Muscle layer of duodenum (tissue), 2 donors: ENCODE results near the gene ABCB4.

Source experiments
- H3K27ac ChIP-seq: one replicate; pipeline ENCODE4 v1.7.0; 2013; ENCODE audit warnings: mild to moderate bottlenecking, low read length
- H3K27me3 ChIP-seq: one replicate; pipeline ENCODE4 v1.7.0; 2013; ENCODE audit warnings: low read depth, mild to moderate bottlenecking, control low read depth, low read length
- H3K36me3 ChIP-seq, 2 donors: one replicate each; pipeline ENCODE4 v1.7.0; 2013; ENCODE audit warnings: low read length in 2 of 2, control low read depth in 1 of 2, mild to moderate bottlenecking in 1 of 2; ENCODE audit not compliant: insufficient read depth in 2 of 2, control insufficient read depth in 1 of 2
- H3K4me1 ChIP-seq, 2 donors: one replicate each; pipeline ENCODE4 v1.7.0; 2013; ENCODE audit warnings: low read length in 2 of 2, mild to moderate bottlenecking in 2 of 2, control low read depth in 1 of 2, moderate library complexity in 1 of 2; ENCODE audit not compliant: insufficient read depth in 2 of 2, control insufficient read depth in 1 of 2
- H3K4me3 ChIP-seq, 2 donors: one replicate each; pipeline ENCODE4 v1.7.0; 2013; ENCODE audit warnings: low read length in 2 of 2, low read depth in 1 of 2, mild to moderate bottlenecking in 1 of 2
- H3K9me3 ChIP-seq, 2 donors: one replicate each; pipeline ENCODE4 v1.7.0; 2013; ENCODE audit warnings: low read length in 2 of 2, control low read depth in 1 of 2, mild to moderate bottlenecking in 1 of 2; ENCODE audit not compliant: control insufficient read depth in 1 of 2
- donor health status: healthy.

ABCB4 gene

DNA sequence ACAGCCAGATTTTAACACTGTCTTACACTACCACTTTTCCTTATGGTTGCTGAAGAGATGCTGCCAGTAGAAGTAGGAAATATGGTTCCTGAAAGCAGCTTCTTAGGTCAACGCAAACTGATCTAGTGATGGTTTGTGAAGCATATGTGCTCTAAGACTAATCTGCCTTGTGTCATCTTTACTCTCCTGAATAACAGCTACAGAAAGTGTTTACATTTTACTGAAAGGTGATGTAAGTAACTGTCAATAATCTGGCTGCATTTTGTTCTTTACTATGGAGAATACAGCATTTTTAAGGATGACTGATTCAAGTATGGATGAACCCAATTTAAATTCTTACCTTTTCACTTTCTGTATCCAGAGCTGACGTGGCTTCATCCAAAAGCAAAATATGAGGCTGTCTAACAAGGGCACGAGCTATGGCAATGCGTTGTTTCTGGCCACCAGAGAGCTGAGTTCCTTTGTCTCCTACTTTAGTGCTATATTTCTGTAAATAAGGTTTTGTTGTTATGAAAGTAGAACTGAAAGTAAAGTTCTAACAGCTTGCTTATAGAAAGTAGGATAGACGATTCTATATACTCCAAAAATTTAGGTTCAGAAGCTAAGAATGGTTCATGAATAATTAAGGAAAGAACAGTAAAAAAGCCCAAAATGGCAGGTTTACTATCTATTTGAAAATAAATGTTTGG, 30.2 kb upstream of the ABCB4 start:
- no peaks in the 10 kb centered on the region for H3K36me3 ChIP-seq
- H3K9me3 ChIP-seq = no peaks in the 10 kb centered on the region
- no peak overlapping the region for H3K4me3 ChIP-seq
- H3K27ac ChIP-seq = no peak overlapping the region
- H3K27me3 ChIP-seq = no peaks in the 10 kb centered on the region
- no peaks in the 10 kb centered on the region for H3K4me1 ChIP-seq

DNA sequence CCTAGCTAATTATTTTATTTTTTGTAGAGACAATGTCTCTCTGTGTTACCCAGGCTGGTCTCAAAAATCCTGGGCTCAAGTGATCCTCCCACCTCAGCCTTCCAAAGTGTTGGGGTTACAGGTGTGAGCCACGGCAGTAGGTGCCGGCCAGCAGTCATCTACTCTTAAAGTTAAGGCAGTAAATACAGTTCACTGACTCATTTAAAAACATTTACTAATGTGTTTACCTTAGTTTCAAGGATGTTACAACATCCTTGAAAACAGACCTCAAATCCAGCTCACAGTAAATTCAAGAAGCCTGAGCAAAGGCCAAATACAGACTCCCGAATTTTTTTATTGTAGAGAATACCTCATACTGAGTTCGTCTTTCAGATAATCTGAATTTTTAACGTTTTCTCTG, 29.6 kb upstream of the ABCB4 start:
- Histone ChIP-seq H3K4me3 (no peak overlapping the region), H3K4me1 (no peaks in the 10 kb centered on the region), H3K9me3 (no peaks in the 10 kb centered on the region), H3K36me3 (no peaks in the 10 kb centered on the region), H3K27ac (no peak overlapping the region), H3K27me3 (no peaks in the 10 kb centered on the region)

DNA sequence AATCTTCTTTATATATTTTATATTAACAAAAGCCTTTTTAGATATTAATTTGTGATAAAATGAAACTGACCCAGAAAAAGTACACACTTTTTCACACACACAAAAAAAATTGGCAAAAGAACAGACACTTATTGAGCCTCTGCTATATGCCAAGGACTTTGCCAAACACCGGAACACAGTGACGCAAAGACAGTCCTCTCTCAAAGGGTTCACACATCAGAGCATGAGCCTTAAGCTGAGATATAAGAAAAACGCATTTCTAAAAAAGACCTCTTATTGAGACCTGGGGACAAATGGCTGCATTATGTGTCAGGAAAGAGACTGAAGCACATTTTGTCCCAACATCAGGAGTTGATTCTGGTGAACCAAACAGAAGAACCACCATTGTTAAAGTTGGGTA, 24.0 kb upstream of the ABCB4 start:
- no peak overlapping the region for H3K27ac ChIP-seq
- H3K36me3 ChIP-seq = no peaks in the 10 kb centered on the region
- H3K4me1 ChIP-seq = no peaks in the 10 kb centered on the region
- H3K4me3 ChIP-seq = no peak overlapping the region
- H3K9me3 ChIP-seq = no peaks in the 10 kb centered on the region
- H3K27me3 ChIP-seq = no peaks in the 10 kb centered on the region

DNA sequence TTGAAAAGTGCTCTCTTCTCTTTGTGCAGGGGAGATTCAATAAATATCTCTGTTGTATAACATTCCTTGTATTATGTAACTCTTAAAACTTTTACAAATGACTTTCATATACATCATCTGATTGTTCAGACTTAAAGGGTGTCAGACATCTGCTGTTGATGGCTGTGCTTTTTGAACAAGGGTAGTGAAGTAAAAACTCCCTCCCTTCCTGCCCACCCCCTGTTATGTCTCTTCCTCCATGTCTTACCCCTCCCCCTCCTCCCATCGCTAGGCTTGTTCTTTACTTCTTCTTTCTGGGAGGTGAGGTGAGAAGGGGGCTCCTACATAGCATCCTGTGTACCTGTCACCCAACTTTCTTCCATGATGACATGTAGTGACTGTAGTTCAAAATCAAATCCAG, 23.4 kb upstream of the ABCB4 start:
- Histone ChIP-seq H3K4me3 (no peak overlapping the region), H3K36me3 (no peaks in the 10 kb centered on the region), H3K27ac (no peak overlapping the region), H3K4me1 (no peaks in the 10 kb centered on the region), H3K27me3 (no peaks in the 10 kb centered on the region), H3K9me3 (no peaks in the 10 kb centered on the region)

DNA sequence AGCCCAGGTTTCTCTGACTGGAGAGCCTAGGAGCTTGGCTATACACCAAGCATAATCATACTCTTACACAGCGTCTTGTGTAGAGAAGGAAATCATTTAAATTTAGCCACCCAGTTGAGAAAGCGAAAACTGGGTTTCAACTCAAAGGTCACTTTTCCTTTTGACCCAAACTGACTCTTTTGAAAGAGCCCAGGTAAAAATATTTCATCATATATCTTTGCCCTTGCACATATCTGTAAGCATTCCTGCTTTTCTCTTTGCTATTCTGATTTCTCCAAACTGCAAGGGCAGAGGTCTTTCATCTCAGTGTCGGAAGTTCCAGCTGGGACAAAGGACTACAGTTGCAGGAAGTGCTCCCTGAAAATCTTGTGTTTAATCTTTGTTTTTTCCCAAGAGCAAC, 22.0 kb upstream of the ABCB4 start:
- H3K4me1 ChIP-seq = no peaks in the 10 kb centered on the region
- H3K4me3 ChIP-seq = no peak overlapping the region
- no peaks in the 10 kb centered on the region for H3K36me3 ChIP-seq
- H3K9me3 ChIP-seq = no peaks in the 10 kb centered on the region
- H3K27ac ChIP-seq = no peak overlapping the region
- H3K27me3 ChIP-seq = no peaks in the 10 kb centered on the region

DNA sequence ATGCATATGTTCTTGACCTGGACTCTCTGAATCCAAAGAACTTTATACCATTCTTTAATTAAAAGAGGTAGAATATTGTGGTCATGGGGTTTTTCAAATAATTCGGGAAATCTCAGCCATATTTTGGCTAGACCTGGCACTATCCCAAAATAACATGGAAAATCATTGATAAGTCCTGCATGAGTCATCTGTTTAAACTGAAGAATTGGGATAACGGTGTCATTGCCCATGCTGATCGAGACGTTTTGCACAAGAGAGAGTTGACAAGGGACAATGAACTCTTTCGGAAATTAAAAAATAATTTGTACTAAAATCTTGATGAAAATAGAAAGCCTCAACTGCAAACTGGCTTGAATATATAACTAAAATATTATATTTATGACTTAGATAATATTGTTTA, 19.9 kb upstream of the ABCB4 start:
- H3K9me3 ChIP-seq = peaks cover 0 to 4% of the 10 kb centered on the region in 2 donors
- no peaks in the 10 kb centered on the region for H3K36me3 ChIP-seq
- H3K4me3 ChIP-seq = no peak overlapping the region

DNA sequence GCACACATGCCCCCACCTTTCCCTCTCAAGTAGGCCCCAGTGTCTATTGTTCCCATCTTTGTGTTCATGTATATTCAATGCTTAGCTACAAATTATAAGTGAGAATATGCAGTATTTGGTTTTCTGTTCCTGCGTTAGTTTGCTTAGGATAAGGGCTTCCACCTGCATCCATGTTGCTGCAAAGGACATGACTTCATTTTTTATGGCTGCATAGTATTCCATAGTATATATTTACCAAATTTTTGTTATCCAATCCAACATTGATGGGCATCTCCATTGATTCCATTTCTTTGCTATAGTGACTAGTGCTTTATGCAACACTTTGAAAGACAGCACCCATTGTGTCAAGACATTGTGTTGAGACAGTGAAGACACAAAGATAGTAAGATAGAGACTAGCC, 19.0 kb upstream of the ABCB4 start:
- no peaks in the 10 kb centered on the region for H3K4me1 ChIP-seq
- no peak overlapping the region for H3K27ac ChIP-seq
- H3K36me3 ChIP-seq = no peaks in the 10 kb centered on the region
- peaks cover 0 to 4% of the 10 kb centered on the region in 2 donors for H3K9me3 ChIP-seq
- no peak overlapping the region for H3K4me3 ChIP-seq
- no peaks in the 10 kb centered on the region for H3K27me3 ChIP-seq

More for the DNA sequence above, 19.9 kb upstream of the ABCB4 start:
- Histone ChIP-seq H3K4me1 (no peaks in the 10 kb centered on the region), H3K27ac (no peak overlapping the region), H3K27me3 (no peaks in the 10 kb centered on the region)

- no peaks in the 10 kb centered on the region for H3K27me3 ChIP-seq
- H3K36me3 ChIP-seq = no peaks in the 10 kb centered on the region
- no peaks in the 10 kb centered on the region for H3K4me1 ChIP-seq
- no peak overlapping the region for H3K27ac ChIP-seq
- no peaks in the 10 kb centered on the region for H3K9me3 ChIP-seq
- no peak overlapping the region for H3K4me3 ChIP-seq
Measured at GRCh38 chr7:87483131-87483530, 7.7 kb upstream of the ABCB4 start.

DNA sequence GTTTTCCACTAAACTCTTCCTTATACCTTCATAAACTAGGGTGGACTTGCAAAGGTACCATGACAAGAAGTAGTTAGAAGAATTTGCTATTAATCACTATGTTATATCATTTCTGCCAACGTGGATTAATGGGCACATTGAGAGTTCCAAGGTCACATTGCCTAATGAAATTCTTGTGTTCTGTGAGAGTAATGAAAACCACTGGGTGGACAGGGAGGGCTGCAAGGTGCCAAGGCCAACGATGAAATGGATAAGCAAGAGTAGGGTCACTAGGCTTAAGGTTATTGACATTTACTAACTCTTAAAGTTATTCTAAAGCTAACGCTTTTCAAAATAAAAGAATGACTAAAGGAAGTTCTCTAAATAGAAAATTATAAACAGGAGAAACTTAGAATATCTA, 6.6 kb upstream of the ABCB4 start:
- Histone ChIP-seq H3K27ac (no peak overlapping the region), H3K27me3 (no peaks in the 10 kb centered on the region), H3K4me3 (no peak overlapping the region), H3K4me1 (no peaks in the 10 kb centered on the region), H3K9me3 (no peaks in the 10 kb centered on the region), H3K36me3 (no peaks in the 10 kb centered on the region)

DNA sequence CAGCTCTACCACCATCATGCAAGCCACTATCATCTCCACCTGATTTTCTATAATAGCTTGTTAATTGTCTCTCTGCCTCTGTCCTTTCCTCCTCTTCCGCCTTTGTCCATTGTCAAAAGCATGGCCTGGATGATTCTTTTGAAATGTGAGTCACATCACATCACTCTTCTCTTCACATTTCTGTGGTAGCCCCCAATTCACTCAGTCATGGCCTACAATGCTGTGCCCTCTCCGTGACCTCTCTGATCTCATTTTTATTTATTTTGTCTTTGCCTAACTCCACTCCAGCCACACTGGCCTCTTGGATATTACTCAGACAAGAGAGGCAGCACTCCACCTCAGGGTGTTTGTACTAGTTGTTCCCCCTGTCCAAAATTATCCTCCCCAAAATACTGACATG, 4.9 kb upstream of the ABCB4 start:
- Histone ChIP-seq H3K4me3 (no peak overlapping the region), H3K36me3 (no peaks in the 10 kb centered on the region), H3K4me1 (no peaks in the 10 kb centered on the region), H3K9me3 (no peaks in the 10 kb centered on the region), H3K27me3 (no peaks in the 10 kb centered on the region), H3K27ac (no peak overlapping the region)

- Histone ChIP-seq H3K4me1 (no peaks in the 10 kb centered on the region), H3K9me3 (no peaks in the 10 kb centered on the region), H3K4me3 (no peak overlapping the region), H3K36me3 (no peaks in the 10 kb centered on the region), H3K27me3 (no peaks in the 10 kb centered on the region), H3K27ac (no peak overlapping the region)
Measured at GRCh38 chr7:87479951-87480350, 4.5 kb upstream of the ABCB4 start.

- no peaks in the 10 kb centered on the region for H3K36me3 ChIP-seq
- H3K4me1 ChIP-seq = no peaks in the 10 kb centered on the region
- H3K4me3 ChIP-seq = peak overlapping the region; percentile 38 to 56
- H3K9me3 ChIP-seq = no peaks in the 10 kb centered on the region
- no peaks in the 10 kb centered on the region for H3K27me3 ChIP-seq
- no peak overlapping the region for H3K27ac ChIP-seq
Measured at GRCh38 chr7:87476179-87476557, 688 bp upstream of the ABCB4 start.
